SKM-1 (cell line): ENCODE data around the gene NDUFB2.
"Not testable (repeated sequence)": the region's sequence is repeated elsewhere in the genome, so short reads cannot be mapped to it uniquely, and the experiment has no call there.

Experiments
- DNase-seq: peaks from one replicate; lab custom pipeline; 2025; ENCODE audit not compliant: unreplicated experiment; lab: John Stamatoyannopoulos, UW

NDUFB2 gene

GRCh38 chr7:140672382-140673062, 24.0 kb upstream of the NDUFB2 start, which contains the start of gene ADCK2:
TSS of gene ADCK2 (plus strand) at chr7:140672945. CDS start at chr7:140673331, 386 bp downstream.
- no peak for DNase-seq

DNA sequence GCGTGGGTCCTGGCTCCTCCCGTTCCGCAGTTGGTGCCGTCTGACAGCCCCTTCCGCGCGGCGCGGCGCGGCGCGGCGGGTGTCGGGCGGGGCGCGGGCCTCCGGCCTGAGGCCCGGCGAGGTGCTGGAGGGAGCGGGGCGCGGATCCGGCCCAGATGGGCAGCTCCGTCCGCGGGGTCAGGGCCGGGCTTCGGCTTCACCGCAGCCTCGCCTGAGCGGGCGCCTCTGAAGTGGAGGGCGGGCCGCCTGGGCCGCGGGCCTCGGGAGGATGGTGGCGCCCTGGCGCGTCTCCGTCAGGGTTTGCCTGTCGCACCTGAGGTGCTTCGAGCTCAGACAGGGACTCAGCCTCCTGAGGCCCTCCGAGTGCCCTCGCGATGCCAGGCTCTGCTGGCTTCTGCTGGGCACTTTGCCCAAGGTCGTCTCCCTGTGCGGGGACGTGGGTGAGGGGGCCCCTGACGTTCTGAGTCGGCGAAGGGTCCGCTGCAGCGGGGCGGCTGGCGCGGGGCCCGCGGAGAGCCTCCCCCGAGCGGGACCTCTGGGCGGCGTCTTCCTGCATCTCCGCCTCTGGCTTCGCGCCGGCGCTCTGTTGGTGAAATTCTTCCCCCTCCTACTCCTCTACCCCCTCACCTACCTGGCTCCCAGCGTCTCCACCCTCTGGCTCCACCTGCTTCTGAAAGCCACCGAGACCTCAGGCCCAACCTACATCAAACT, 23.3 kb upstream of the NDUFB2 start:
- no peak for DNase-seq

DNA sequence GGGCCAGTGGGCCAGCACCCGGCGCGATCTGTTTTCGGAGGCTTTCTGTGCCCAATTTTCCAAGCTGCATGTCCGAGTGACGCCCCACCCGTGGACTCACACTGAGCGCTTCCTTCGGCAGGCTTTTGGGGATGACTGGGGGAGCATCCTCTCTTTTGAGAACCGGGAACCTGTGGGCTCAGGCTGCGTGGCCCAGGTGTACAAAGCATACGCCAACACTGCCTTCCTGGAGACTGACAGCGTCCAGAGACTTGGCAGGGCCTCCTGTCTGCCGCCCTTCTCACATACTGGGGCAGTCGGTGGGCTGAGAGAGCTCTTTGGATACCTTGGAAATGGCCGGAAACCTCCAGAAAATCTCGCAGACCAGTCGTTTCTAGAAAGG, 22.7 kb upstream of the NDUFB2 start:
- no peak for DNase-seq

GRCh38 chr7:140674356-140674800, 22.1 kb upstream of the NDUFB2 start:
- no peak for DNase-seq

GRCh38 chr7:140674899-140675701, 21.4 kb upstream of the NDUFB2 start:
- DNase-seq = peak; percentile 33

- no peak for DNase-seq
Observed at GRCh38 chr7:140675726-140676125, 20.8 kb upstream of the NDUFB2 start.

DNA sequence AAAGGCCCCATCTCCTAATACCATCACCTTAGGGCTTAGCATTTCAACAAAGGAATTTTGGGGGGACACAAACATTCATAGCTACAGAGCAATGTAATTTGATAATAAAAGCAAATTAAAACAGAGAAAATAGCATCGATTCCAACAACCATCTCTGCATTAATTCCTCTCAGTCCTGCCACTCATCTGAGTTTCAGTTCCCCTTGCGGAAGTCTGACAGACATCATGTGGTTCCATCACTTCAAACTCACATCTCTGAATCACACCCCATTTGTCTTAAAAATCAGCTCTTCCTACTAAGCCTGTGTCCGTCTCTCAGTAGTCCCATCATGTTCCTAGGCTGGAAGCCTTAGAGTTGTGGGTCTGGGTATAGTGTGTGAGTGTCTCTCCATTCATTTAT, 20.2 kb upstream of the NDUFB2 start:
- no peak for DNase-seq

- DNase-seq = not testable (repeated sequence)
Observed at GRCh38 chr7:140676956-140677355, 19.6 kb upstream of the NDUFB2 start.

DNA sequence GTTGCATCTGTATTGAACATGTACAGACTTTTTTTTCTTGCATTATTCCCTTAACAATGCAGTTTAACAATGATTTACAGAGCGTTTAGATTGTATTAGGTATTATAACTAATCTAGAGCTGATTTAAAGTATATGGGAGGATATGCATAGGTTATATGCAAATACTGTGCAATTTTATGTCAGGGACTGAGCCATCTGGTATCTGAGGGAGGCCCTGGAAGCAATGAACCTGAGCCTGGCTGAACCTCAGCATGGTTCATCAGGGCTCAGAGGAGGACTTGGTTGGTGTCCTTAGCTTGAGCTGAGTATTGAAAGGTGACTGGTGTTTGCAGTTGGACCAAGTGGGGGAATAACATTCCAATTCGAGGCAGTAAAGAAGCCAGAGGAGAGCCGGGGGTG, 19.0 kb upstream of the NDUFB2 start:
- DNase-seq = no peak

DNA sequence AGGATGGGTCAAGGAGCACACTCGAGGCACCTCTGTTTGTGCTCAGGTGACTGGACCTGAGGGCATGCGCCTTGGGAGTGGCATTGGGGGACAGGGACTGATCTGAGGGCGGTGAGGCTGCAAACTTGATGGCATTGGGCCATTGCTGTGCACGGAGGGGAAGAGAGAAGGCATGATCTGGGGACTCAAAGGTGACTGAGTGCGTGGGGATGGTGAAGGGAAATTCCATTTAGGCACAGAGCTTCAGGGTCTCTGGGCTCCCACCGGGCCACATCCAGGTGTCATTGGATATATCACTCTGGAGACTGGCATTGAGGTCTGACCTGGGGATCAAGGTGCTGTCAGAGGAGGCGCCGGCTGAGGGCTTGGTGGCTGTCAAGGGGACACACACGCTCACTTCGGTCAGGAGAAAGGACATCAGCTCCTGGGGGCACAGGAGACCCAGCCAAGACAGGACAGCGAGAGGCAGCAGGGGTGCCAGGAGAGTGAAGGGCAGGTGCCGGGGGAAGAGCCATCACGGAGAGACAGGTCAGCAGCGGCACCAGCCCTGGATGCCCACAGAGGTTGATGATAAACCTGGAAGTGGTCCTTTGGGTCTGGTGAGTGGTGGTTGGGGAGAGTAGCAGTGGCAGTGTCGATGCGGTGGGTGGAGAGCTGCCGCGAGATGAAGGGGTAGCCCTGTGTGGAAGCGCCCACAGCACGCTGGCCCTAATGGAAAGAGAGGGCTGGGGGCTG, 18.3 kb upstream of the NDUFB2 start:
- no peak for DNase-seq

DNA sequence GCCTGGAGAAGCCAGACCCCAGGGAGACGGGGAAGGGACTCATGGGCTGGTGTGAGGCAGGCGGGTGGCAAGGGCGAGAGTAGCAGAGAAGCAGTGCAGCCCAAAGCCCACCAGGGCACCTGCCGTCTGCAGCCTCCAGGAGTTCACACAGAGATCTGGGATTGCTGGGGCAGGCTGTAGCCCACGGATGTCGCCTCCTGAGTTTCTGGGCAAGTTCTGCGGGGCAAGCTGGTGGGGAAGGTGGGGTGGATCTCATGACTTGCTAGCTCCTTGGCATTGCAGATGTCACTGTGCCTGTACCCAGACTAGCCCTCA, 17.7 kb upstream of the NDUFB2 start:
- no peak for DNase-seq

- DNase-seq = no peak
Observed at GRCh38 chr7:140679186-140679585, 17.3 kb upstream of the NDUFB2 start.

GRCh38 chr7:140680886-140681285, 15.6 kb upstream of the NDUFB2 start:
- DNase-seq = no peak

- no peak for DNase-seq
Observed at GRCh38 chr7:140681766-140682165, 14.7 kb upstream of the NDUFB2 start.

- DNase-seq = no peak
Observed at GRCh38 chr7:140683657-140684056, 12.9 kb upstream of the NDUFB2 start.

GRCh38 chr7:140684066-140684950, 12.2 kb upstream of the NDUFB2 start:
- no peak for DNase-seq

GRCh38 chr7:140685407-140686087, 11.0 kb upstream of the NDUFB2 start:
- no peak for DNase-seq

GRCh38 chr7:140686921-140687320, 9.6 kb upstream of the NDUFB2 start:
- no peak for DNase-seq

GRCh38 chr7:140688341-140688740, 8.2 kb upstream of the NDUFB2 start:
- no peak for DNase-seq
